HCT116 (cell line): ENCODE data around the gene GALNT14. TPM values are rescaled to one million over a fixed set of nuclear protein-coding genes. Genes with fewer than 3 reads are reported as not detected.

Source experiments
- ATAC-seq: fragments of 200-7000 bp; cut with Tn5 transposase; 2 replicates; pipeline ENCODE4 v1.9.1; 2020; ENCODE audit warnings: mild to moderate bottlenecking, moderate library complexity
- BruUV-seq: library from RNA; stranded (reverse); fragments of 400-500 nt; replicated peaks from 2 replicates; lab custom pipeline; 2021; lab: Mats Ljungman, UMichigan
- CTCF ChIA-PET: fragments of 300-600 bp; sonication (Branson Sonifier 250); formaldehyde crosslinking; loops from one replicate; lab custom pipeline; 2021; ENCODE audit warnings: antibody characterized with exemption; lab: Charles Lee
- POLR2A ChIA-PET: fragments of 300-600, 350-600 bp; sonication (Branson Sonifier 250); formaldehyde crosslinking; loops from one replicate; lab custom pipeline; 2021; ENCODE audit warnings: antibody characterized with exemption; lab: Charles Lee
- RAD21 ChIA-PET, 2 experiments: fragments of 300-600 bp; sonication (Branson Sonifier 250); formaldehyde crosslinking; loops; one replicate each; lab custom pipeline; 2023; ENCODE audit warnings: low total read pairs in 2 of 2; ENCODE audit not compliant: uncharacterized antibody in 2 of 2, unreplicated experiment in 2 of 2, low non-redundant PET in 1 of 2; lab: Charles Lee
- DNase-seq: peaks from one replicate; pipeline ENCODE4 v3.0.0-alpha.2; 2010; ENCODE audit warnings: low read depth, low spot score
- H2AFZ ChIP-seq: fragments of 200-600 bp; shearing (Covaris generic), sonication (generic); 2 replicates; pipeline ENCODE4 v1.6.1; 2017; ENCODE audit warnings: low read depth, mixed run types, mixed read lengths, antibody characterized with exemption, low read length; ENCODE audit not compliant: poor library complexity, severe bottlenecking
- H3K27ac ChIP-seq: 2 replicates; pipeline ENCODE4 v1.5.1; 2012; ENCODE audit warnings: low read depth, low read length
- H3K27me3 ChIP-seq: fragments of 200-600 bp; sonication (generic); 2 replicates; pipeline ENCODE4 v1.6.1; 2016; ENCODE audit warnings: mixed run types, low read length, mixed read lengths; ENCODE audit not compliant: insufficient read depth
- H3K36me3 ChIP-seq, 2 experiments: fragments of 200-500 bp in 1 of 2; fragments of 200-600 bp in 1 of 2; sonication (Bioruptor generic) in 1 of 2; sonication (generic) in 1 of 2; 2 replicates each; pipeline versions ENCODE4 v1.5.1 to v1.6.1; 2014 to 2016; ENCODE audit warnings: low read length in 2 of 2, inconsistent platforms in 1 of 2, mixed read lengths in 1 of 2, mixed run types in 1 of 2; ENCODE audit not compliant: insufficient read depth in 2 of 2, control insufficient read depth in 1 of 2
- H3K4me1 ChIP-seq, 2 experiments: fragments of 200-600 bp in 1 of 2; sonication (generic) in 1 of 2; 2 replicates each; pipeline versions ENCODE4 v1.5.1 to v1.6.1; 2012 to 2017; ENCODE audit warnings: low read length in 2 of 2, inconsistent platforms in 1 of 2, mild to moderate bottlenecking in 1 of 2, mixed read lengths in 1 of 2, mixed run types in 1 of 2, moderate library complexity in 1 of 2; ENCODE audit not compliant: insufficient read depth in 2 of 2, control insufficient read depth in 1 of 2
- H3K4me2 ChIP-seq: fragments of 200-600 bp; sonication (generic); 2 replicates; pipeline ENCODE4 v1.6.1; 2017; ENCODE audit warnings: mixed run types, low read length, mixed read lengths
- H3K4me3 ChIP-seq, 2 experiments: fragments of 200-600 bp in 1 of 2; sonication (generic) in 1 of 2; replicated peaks in 1 of 2; 2 replicates each; pipeline ENCODE4 v1.5.1; 2011 to 2016; ENCODE audit warnings: low read length in 2 of 2, control low read depth in 1 of 2, low read depth in 1 of 2, mild to moderate bottlenecking in 1 of 2, mixed read lengths in 1 of 2, mixed run types in 1 of 2
- H3K79me2 ChIP-seq: fragments of 200-600 bp; sonication (generic); 2 replicates; pipeline ENCODE4 v1.6.1; 2017; ENCODE audit warnings: mild to moderate bottlenecking, mixed run types, low read length, moderate library complexity, mixed read lengths; ENCODE audit not compliant: insufficient read depth
- H3K9ac ChIP-seq: fragments of 200-600 bp; sonication (generic); 2 replicates; pipeline ENCODE4 v1.6.1; 2016; ENCODE audit warnings: low read length, mixed read lengths
- H3K9me2 ChIP-seq: fragments of 200-600 bp; sonication (generic), shearing (Covaris generic); 2 replicates; pipeline ENCODE4 v1.6.1; 2017; ENCODE audit warnings: mixed run types, mild to moderate bottlenecking, moderate library complexity; ENCODE audit not compliant: insufficient read depth
- H3K9me3 ChIP-seq, 2 experiments: fragments of 200-500 bp in 1 of 2; fragments of 200-600 bp in 1 of 2; sonication (Bioruptor generic) in 1 of 2; sonication (generic) in 1 of 2; 2 replicates each; pipeline ENCODE4 v1.6.1; 2014 to 2017; ENCODE audit warnings: low read length in 2 of 2, mixed read lengths in 2 of 2, inconsistent platforms in 1 of 2, low read depth in 1 of 2, mild to moderate bottlenecking in 1 of 2, mixed run types in 1 of 2, moderate library complexity in 1 of 2; ENCODE audit not compliant: control insufficient read depth in 1 of 2, insufficient read depth in 1 of 2
- H4K20me1 ChIP-seq: fragments of 200-600 bp; sonication (generic), shearing (Covaris generic); 2 replicates; pipeline ENCODE4 v1.6.1; 2017; ENCODE audit warnings: mixed run types, mild to moderate bottlenecking, moderate library complexity; ENCODE audit not compliant: insufficient read depth
- CBX3 ChIP-seq: IDR thresholded peaks from 2 replicates; pipeline ENCODE4 v1.6.1; 2012; ENCODE audit warnings: low read depth
- CEBPB ChIP-seq: IDR thresholded peaks from 2 replicates; pipeline ENCODE4 v1.6.1; 2012; ENCODE audit warnings: low read depth
- EGR1 ChIP-seq: IDR thresholded peaks from 2 replicates; pipeline ENCODE4 v1.6.1; 2012; ENCODE audit warnings: low read depth
- ELF1 ChIP-seq: IDR thresholded peaks from 2 replicates; pipeline ENCODE4 v1.6.1; 2012; ENCODE audit warnings: low read depth, borderline replicate concordance
- EZH2 ChIP-seq: fragments of 200-600 bp; sonication (generic); IDR thresholded peaks from 2 replicates; pipeline ENCODE4 v1.6.1; 2017; ENCODE audit warnings: antibody characterized with exemption, mixed run types
- FOSL1 ChIP-seq: IDR thresholded peaks from 2 replicates; pipeline ENCODE4 v1.6.1; 2012; ENCODE audit warnings: low read depth
- POLR2AphosphoS5 ChIP-seq: IDR thresholded peaks from 2 replicates; pipeline ENCODE4 v1.6.1; 2011; ENCODE audit warnings: mild to moderate bottlenecking, low read depth, low read length, moderate library complexity
- RAD21 ChIP-seq: IDR thresholded peaks from 2 replicates; pipeline ENCODE4 v1.6.1; 2012; ENCODE audit warnings: low read depth, mild to moderate bottlenecking
- SIN3A ChIP-seq: IDR thresholded peaks from 2 replicates; pipeline ENCODE4 v1.6.1; 2012; ENCODE audit warnings: low read depth
- SRF ChIP-seq: IDR thresholded peaks from 2 replicates; pipeline ENCODE4 v1.6.1; 2012; ENCODE audit warnings: low read depth
- YY1 ChIP-seq: IDR thresholded peaks from 2 replicates; pipeline ENCODE4 v1.6.1; 2011; ENCODE audit warnings: low read length, low read depth, moderate library complexity, mild to moderate bottlenecking; ENCODE audit not compliant: insufficient replicate concordance; ENCODE audit errors: extremely low read depth
- intact Hi-C: fragments of 100-400 bp; cut with micrococcal nuclease; formaldehyde crosslinking; loops from 2 replicates; pipeline ENCODE4 v1.10.0; 2022
- total RNA-seq: library from RNA; stranded (reverse); gene quantifications from one replicate; pipeline ENCODE4 v1.2.1, GENCODE V29; 2021; ENCODE audit not compliant: unreplicated experiment
- TF ChIP-seq, protein P1 (sequence below), 3 experiments: fragments of 200-600 bp in 1 of 3; sonication (generic) in 1 of 3; IDR thresholded peaks in 2 of 3; conservative IDR thresholded peaks in 1 of 3; 2 replicates each; pipeline ENCODE4 v1.5.1; 2012 to 2017; ENCODE audit warnings: low read depth in 2 of 3, low read length in 2 of 3, antibody characterized with exemption in 1 of 3, borderline replicate concordance in 1 of 3, control low read depth in 1 of 3, mild to moderate bottlenecking in 1 of 3, mixed read lengths in 1 of 3, mixed run types in 1 of 3, moderate library complexity in 1 of 3; ENCODE audit not compliant: insufficient read depth in 1 of 3
- TF ChIP-seq, protein P2 (sequence below): IDR thresholded peaks from 2 replicates; pipeline ENCODE4 v1.6.1; 2012
- TF ChIP-seq, protein P3 (sequence below): IDR thresholded peaks from 2 replicates; pipeline ENCODE4 v1.6.1; 2011; ENCODE audit warnings: mild to moderate bottlenecking, low read length, moderate library complexity; ENCODE audit not compliant: insufficient replicate concordance; ENCODE audit errors: extremely low read depth

GALNT14 gene
- total RNA-seq, 1 experiment from 2014 or later = 11.2 TPM

DNA sequence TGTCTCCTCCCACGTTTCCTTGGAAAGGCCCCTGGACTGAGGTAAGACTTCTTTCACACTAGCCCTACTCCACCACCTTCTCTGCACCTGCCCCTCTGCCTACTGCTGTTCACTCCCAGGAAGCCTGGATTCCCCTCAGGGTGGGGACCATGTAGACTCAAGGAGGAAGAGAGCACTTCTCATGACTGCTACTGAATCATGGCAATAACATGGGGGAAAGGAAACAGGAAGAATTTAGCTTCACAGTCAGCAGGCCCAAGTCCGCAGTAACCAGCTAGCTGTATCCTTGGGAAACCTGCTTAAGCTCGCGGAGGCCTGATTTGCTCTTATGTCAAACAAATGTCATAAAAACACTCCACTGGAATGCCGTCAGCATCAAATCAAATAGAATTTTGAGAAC, 204.7 kb downstream of the GALNT14 start:
- CTCF ChIA-PET = no interaction called here

More for the DNA sequence above, 204.7 kb downstream of the GALNT14 start:
- no peak overlapping the region for H2AFZ ChIP-seq
- BruUV-seq = no TSS peak
- no peaks in the 10 kb centered on the region for H4K20me1 ChIP-seq
- POLR2A ChIA-PET = no interaction called here
- no peak overlapping the region for H3K4me3 ChIP-seq
- H3K27ac ChIP-seq = no peak overlapping the region
- no peak overlapping the region for H3K9ac ChIP-seq
- H3K4me1 ChIP-seq = no peaks in the 10 kb centered on the region
- intact Hi-C loops = no loop called here
- no peak overlapping the region for H3K4me2 ChIP-seq
- RAD21 ChIA-PET = no interaction called here
- no peaks in the 10 kb centered on the region for H3K9me2 ChIP-seq
- H3K27me3 ChIP-seq = 0 out of 2 replicates have a peak, but pooled peaks cover 1% of the 10 kb centered on the region
- H3K79me2 ChIP-seq = no peaks in the 10 kb centered on the region
- DNase-seq = no peak
- TF ChIP-seq RAD21 = no peak
- TF ChIP-seq FOSL1 = no peak
- no peak for TF ChIP-seq SIN3A
- no peak for TF ChIP-seq ELF1
- TF ChIP-seq CBX3 = no peak
- no peak for TF ChIP-seq EGR1
- TF ChIP-seq POLR2AphosphoS5 = no peak
- TF ChIP-seq, protein P1, sequence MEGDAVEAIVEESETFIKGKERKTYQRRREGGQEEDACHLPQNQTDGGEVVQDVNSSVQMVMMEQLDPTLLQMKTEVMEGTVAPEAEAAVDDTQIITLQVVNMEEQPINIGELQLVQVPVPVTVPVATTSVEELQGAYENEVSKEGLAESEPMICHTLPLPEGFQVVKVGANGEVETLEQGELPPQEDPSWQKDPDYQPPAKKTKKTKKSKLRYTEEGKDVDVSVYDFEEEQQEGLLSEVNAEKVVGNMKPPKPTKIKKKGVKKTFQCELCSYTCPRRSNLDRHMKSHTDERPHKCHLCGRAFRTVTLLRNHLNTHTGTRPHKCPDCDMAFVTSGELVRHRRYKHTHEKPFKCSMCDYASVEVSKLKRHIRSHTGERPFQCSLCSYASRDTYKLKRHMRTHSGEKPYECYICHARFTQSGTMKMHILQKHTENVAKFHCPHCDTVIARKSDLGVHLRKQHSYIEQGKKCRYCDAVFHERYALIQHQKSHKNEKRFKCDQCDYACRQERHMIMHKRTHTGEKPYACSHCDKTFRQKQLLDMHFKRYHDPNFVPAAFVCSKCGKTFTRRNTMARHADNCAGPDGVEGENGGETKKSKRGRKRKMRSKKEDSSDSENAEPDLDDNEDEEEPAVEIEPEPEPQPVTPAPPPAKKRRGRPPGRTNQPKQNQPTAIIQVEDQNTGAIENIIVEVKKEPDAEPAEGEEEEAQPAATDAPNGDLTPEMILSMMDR (IDR thresholded peaks at IDR 0.05 in 2 of 3, conservative IDR thresholded peaks at IDR 0.05 in 1 of 3; ENCODE audit: borderline replicate concordance in 1 of 3, insufficient read depth in 1 of 3, low read depth in 2 of 3, low read length in 2 of 3) = no peak
- no peak for TF ChIP-seq CEBPB
- TF ChIP-seq, protein P2, sequence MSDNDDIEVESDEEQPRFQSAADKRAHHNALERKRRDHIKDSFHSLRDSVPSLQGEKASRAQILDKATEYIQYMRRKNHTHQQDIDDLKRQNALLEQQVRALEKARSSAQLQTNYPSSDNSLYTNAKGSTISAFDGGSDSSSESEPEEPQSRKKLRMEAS = no peak
- TF ChIP-seq YY1 = no peak
- no peak for TF ChIP-seq SRF
- TF ChIP-seq, protein P3, sequence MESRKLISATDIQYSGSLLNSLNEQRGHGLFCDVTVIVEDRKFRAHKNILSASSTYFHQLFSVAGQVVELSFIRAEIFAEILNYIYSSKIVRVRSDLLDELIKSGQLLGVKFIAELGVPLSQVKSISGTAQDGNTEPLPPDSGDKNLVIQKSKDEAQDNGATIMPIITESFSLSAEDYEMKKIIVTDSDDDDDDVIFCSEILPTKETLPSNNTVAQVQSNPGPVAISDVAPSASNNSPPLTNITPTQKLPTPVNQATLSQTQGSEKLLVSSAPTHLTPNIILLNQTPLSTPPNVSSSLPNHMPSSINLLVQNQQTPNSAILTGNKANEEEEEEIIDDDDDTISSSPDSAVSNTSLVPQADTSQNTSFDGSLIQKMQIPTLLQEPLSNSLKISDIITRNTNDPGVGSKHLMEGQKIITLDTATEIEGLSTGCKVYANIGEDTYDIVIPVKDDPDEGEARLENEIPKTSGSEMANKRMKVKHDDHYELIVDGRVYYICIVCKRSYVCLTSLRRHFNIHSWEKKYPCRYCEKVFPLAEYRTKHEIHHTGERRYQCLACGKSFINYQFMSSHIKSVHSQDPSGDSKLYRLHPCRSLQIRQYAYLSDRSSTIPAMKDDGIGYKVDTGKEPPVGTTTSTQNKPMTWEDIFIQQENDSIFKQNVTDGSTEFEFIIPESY = no peak
- no peak for TF ChIP-seq EZH2
- no peak for ATAC-seq
- no peaks in the 10 kb centered on the region for H3K36me3 ChIP-seq
- no peaks in the 10 kb centered on the region for H3K9me3 ChIP-seq
